Activated CD8-positive, alpha-beta T cell treated with anti-CD3 and anti-CD28 coated beads for 36 hours (primary cell): ENCODE results near the gene SLC15A1. TPM values are rescaled to one million over a fixed set of nuclear protein-coding genes. Genes with fewer than 3 reads are reported as not detected.

Source experiments
- ATAC-seq: fragments of 200-7000 bp; cut with Tn5 transposase; one replicate; pipeline ENCODE4 v1.10.0; 2021; ENCODE audit warnings: mild to moderate bottlenecking, moderate library complexity
- CTCF ChIA-PET: fragments of 350-600 bp; sonication (Branson Sonifier 250); formaldehyde crosslinking; loops from one replicate; lab custom pipeline; 2021; ENCODE audit warnings: antibody characterized with exemption; lab: Charles Lee
- POLR2A ChIA-PET: fragments of 350-600 bp; sonication (Branson Sonifier 250); formaldehyde crosslinking; loops from one replicate; lab custom pipeline; 2021; ENCODE audit warnings: antibody characterized with exemption; lab: Charles Lee
- DNase-seq: peaks from one replicate; pipeline ENCODE4 v3.0.0-alpha.2; 2020
- H3K27ac Mint-ChIP-seq: one replicate; pipeline ENCODE4 v1.8.0; 2021; ENCODE audit warnings: mild to moderate bottlenecking, mixed read lengths
- H3K27me3 Mint-ChIP-seq: one replicate; pipeline ENCODE4 v1.8.0; 2021; ENCODE audit warnings: mixed read lengths
- H3K36me3 Mint-ChIP-seq: one replicate; pipeline ENCODE4 v1.8.0; 2021; ENCODE audit warnings: low read depth, mixed read lengths
- H3K4me1 Mint-ChIP-seq: one replicate; pipeline ENCODE4 v1.8.0; 2021; ENCODE audit warnings: low read depth, mixed read lengths
- H3K4me3 Mint-ChIP-seq: one replicate; pipeline ENCODE4 v1.8.0; 2021; ENCODE audit warnings: mild to moderate bottlenecking, moderate library complexity, mixed read lengths
- H3K9me3 Mint-ChIP-seq: one replicate; pipeline ENCODE4 v1.8.0; 2021; ENCODE audit warnings: mixed read lengths
- intact Hi-C: fragments of 100-400 bp; cut with micrococcal nuclease; formaldehyde crosslinking; loops from one replicate; pipeline ENCODE4 v1.10.0; 2022
- total RNA-seq, 2 experiments: library from RNA; stranded (reverse); gene quantifications; one replicate each; pipeline ENCODE4 v1.2.3, GENCODE V29; 2021
- TF ChIP-seq, protein P1 (sequence below): fragments of 200-600 bp; IDR thresholded peaks from one replicate; pipeline ENCODE4 v1.8.0; 2022; ENCODE audit warnings: antibody characterized with exemption, mild to moderate bottlenecking

Gene SLC15A1
- total RNA-seq, 2 experiments from 2014 or later: not detected

DNA sequence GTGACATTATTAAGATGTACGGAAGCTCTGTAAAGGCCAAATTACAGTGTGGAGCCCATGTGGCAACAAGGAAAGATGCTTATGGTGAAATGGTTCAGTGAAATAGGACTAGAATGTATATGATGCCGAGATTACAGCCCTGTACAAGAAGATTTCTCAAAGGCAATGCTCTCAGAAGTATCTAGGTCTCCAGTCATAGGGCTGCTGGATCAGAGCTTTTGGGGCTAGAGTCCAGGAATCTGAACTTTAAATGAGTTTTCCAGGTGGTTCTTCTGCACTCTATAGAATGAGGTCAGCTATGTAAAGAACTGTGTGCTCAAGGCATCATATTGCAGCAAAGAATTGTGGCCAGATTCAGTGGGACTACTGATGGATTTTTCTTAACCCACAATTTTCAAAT is 100.2 kb downstream of the SLC15A1 start:
- peaks cover 2% of the 10 kb centered on the region for H3K27me3 Mint-ChIP-seq
- TF ChIP-seq, protein P1, sequence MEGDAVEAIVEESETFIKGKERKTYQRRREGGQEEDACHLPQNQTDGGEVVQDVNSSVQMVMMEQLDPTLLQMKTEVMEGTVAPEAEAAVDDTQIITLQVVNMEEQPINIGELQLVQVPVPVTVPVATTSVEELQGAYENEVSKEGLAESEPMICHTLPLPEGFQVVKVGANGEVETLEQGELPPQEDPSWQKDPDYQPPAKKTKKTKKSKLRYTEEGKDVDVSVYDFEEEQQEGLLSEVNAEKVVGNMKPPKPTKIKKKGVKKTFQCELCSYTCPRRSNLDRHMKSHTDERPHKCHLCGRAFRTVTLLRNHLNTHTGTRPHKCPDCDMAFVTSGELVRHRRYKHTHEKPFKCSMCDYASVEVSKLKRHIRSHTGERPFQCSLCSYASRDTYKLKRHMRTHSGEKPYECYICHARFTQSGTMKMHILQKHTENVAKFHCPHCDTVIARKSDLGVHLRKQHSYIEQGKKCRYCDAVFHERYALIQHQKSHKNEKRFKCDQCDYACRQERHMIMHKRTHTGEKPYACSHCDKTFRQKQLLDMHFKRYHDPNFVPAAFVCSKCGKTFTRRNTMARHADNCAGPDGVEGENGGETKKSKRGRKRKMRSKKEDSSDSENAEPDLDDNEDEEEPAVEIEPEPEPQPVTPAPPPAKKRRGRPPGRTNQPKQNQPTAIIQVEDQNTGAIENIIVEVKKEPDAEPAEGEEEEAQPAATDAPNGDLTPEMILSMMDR: no peak
- ATAC-seq (no peak), DNase-seq (no peak)
- H3K4me3 Mint-ChIP-seq: no peak overlapping the region
- no peak overlapping the region for H3K27ac Mint-ChIP-seq
- no peaks in the 10 kb centered on the region for H3K36me3 Mint-ChIP-seq
- no peaks in the 10 kb centered on the region for H3K9me3 Mint-ChIP-seq
- CTCF ChIA-PET: interaction anchor here (0.6 to 9.8 kb wide), 35 partner anchors 9 to 244 kb away, joined by 3 to 160 read pairs (median 6); no protein-coding TSS in a partner anchor
- peaks cover 4% of the 10 kb centered on the region for H3K4me1 Mint-ChIP-seq
- POLR2A ChIA-PET: interaction anchor here (1.1 kb wide), 1 partner anchor 59 kb away, joined by 5 read pairs; no protein-coding TSS in a partner anchor
- intact Hi-C loops: loop anchor here (2.0 kb wide), 1 partner anchor 205 kb away; no protein-coding TSS in a partner anchor

DNA sequence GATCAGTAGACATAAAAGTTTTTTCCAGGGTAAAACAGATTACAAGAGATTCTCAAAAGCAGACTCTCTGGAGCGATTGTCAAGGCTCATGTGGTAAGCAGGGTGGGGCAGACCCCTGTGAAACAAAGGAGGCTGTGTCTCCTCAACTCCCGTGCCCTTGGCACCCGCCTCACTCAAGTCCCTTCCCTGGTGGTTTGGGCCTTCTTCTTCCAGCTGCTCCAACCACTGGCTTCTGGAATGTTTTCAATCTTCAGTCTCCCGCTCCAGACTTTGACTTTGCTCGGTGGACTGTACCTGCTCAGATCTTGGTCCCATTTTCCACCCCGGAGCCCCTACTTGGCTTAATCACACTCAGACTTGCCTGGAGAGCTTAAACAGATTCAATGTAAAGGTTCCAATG is 100.7 kb downstream of the SLC15A1 start:
- no peak for ATAC-seq
- H3K27ac Mint-ChIP-seq: no peak overlapping the region
- intact Hi-C loops: loop anchor here (2.0 kb wide), 1 partner anchor 205 kb away; no protein-coding TSS in a partner anchor

DNA sequence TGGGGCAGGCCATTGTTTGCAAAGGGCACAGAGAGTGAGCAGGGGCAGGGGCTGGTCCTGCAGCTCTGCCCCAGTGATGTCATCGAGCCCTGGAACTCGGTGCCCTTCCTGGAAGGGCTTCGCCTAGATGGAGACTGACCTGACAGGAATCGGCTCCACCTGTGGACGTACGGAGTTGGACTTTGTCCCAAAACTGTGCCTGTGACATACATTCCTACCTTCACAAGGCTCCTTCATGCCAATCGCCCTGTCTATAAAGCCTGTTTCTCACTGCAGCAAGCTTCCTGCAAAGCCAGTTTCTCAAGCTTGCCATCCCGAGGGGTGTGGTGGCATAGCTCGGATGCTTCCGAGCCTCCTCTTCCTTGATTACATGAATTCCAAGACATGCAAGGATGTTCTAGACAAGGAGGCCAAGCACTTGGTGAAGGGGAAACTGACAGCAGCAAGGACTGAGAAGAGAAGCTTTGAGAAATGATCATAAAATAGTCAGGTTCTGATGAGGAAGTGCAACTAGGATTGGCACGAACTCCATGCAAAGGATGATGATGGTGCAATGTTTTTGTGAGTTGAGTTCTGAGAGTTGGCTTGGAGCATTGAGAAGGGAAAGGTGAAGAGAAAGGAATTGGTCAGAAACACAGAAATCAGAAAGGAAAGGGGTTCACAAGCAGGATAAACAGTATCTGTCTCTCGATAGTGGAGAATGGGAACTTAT is 101.9 kb downstream of the SLC15A1 start:
- Mint-ChIP-seq H3K27me3 (peaks cover 2% of the 10 kb centered on the region), H3K36me3 (no peaks in the 10 kb centered on the region), H3K4me3 (no peak overlapping the region), H3K27ac (no peak overlapping the region), H3K9me3 (no peaks in the 10 kb centered on the region), H3K4me1 (peaks cover 4% of the 10 kb centered on the region)
- ATAC-seq (no peak), DNase-seq (no peak)
- ChIA-PET CTCF (interaction anchor here (1.0 to 9.8 kb wide), 7 partner anchors 15 to 209 kb away, joined by 3 to 160 read pairs (median 4); no protein-coding TSS in a partner anchor), POLR2A (no interaction called here)
- TF ChIP-seq, protein P1: no peak
- intact Hi-C loops: no loop called here

More for the DNA sequence above, 100.7 kb downstream of the SLC15A1 start:
- Mint-ChIP-seq H3K36me3 (no peaks in the 10 kb centered on the region), H3K27me3 (peaks cover 2% of the 10 kb centered on the region), H3K4me1 (peaks cover 4% of the 10 kb centered on the region), H3K4me3 (no peak overlapping the region), H3K9me3 (no peaks in the 10 kb centered on the region)
- DNase-seq: no peak
- CTCF ChIA-PET: interaction anchor here (0.6 to 9.8 kb wide), 16 partner anchors 14 to 210 kb away, joined by 3 to 160 read pairs (median 11); no protein-coding TSS in a partner anchor
- TF ChIP-seq, protein P1: no peak
- POLR2A ChIA-PET: interaction anchor here (1.1 kb wide), 1 partner anchor 59 kb away, joined by 5 read pairs; no protein-coding TSS in a partner anchor

DNA sequence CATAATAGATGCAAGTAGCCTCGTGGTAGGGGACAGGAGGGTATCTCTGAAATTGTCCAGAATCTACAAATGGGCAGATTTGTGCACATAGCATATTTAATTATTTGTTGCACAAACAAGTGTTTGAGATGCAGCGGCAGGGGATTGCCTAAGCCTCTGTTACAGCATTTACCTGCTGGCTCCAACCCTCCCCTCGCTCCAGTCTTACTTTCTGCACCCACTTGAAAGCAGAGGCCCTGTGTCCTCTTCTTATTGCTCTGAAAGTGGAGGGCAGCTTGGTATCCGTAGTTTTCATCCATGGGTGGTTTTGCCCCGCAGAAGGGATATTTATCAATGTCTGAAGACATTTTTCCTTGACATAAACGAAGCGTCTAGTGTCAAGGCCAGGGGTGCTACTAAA is 102.6 kb downstream of the SLC15A1 start:
- DNase-seq (no peak), ATAC-seq (no peak)
- Mint-ChIP-seq H3K27ac (no peak overlapping the region), H3K4me1 (peaks cover 4% of the 10 kb centered on the region), H3K27me3 (peaks cover 2% of the 10 kb centered on the region), H3K4me3 (no peak overlapping the region), H3K36me3 (no peaks in the 10 kb centered on the region), H3K9me3 (no peaks in the 10 kb centered on the region)
- intact Hi-C loops: no loop called here
- TF ChIP-seq, protein P1: no peak
- ChIA-PET POLR2A (no interaction called here), CTCF (interaction anchor here (9.8 kb wide), 1 partner anchor 204 kb away, joined by 160 read pairs; no protein-coding TSS in a partner anchor)

DNA sequence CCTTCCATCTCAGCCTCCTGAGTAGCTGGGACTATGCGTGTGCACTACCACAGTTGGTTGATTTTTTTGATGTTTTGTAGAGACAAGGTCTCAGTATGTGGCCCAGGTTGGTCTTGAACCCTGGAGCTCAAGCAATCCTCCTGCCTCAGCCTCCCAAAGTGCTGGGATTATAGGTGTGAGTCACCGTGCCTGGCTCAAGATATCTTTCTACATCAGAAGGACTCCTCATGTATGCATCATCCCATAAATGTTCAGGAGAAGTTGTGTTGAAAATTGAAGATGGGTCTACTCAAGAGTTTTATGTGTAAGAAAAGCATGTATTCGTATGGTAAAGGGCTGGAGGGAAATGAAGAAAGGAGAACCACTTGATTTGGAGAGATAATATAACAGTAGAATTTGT is 103.8 kb downstream of the SLC15A1 start:
- ChIA-PET POLR2A (interaction anchor here (1.0 kb wide), 1 partner anchor 10 kb away, joined by 3 read pairs; no protein-coding TSS in a partner anchor), CTCF (interaction anchor here (1.5 to 9.8 kb wide), 2 partner anchors 203 to 218 kb away, joined by 3 to 160 read pairs; no protein-coding TSS in a partner anchor)
- Mint-ChIP-seq H3K4me1 (peaks cover 4% of the 10 kb centered on the region), H3K27ac (no peak overlapping the region), H3K36me3 (no peaks in the 10 kb centered on the region), H3K27me3 (peaks cover 2% of the 10 kb centered on the region), H3K4me3 (no peak overlapping the region), H3K9me3 (no peaks in the 10 kb centered on the region)
- TF ChIP-seq, protein P1: no peak
- DNase-seq (no peak), ATAC-seq (no peak)
- intact Hi-C loops: no loop called here
